HUES64 (cell line): ENCODE data around the gene MAP3K20.
"Not testable (repeated sequence)": the region's sequence is repeated elsewhere in the genome, so short reads cannot be mapped to it uniquely, and the experiment has no call there.

ENCODE experiments used
- H3K27ac ChIP-seq: 2 replicates; pipeline ENCODE4 v1.7.0; 2013; ENCODE audit warnings: low read depth, low read length, inconsistent platforms
- H3K27me3 ChIP-seq: 2 replicates; pipeline ENCODE4 v1.6.1; 2013; ENCODE audit warnings: mild to moderate bottlenecking, low read length; ENCODE audit not compliant: insufficient read depth
- H3K36me3 ChIP-seq: 2 replicates; pipeline ENCODE4 v1.6.1; 2013; ENCODE audit warnings: mild to moderate bottlenecking, low read length; ENCODE audit not compliant: insufficient read depth
- H3K4me1 ChIP-seq: 2 replicates; pipeline ENCODE4 v1.6.1; 2013; ENCODE audit warnings: mild to moderate bottlenecking, low read length, moderate library complexity; ENCODE audit not compliant: insufficient read depth
- H3K4me3 ChIP-seq: 2 replicates; pipeline ENCODE4 v1.5.1; 2013; ENCODE audit warnings: mild to moderate bottlenecking, low read length, moderate library complexity
- H3K9ac ChIP-seq: 2 replicates; pipeline ENCODE4 v1.6.1; 2013; ENCODE audit warnings: mild to moderate bottlenecking, low read depth, low read length
- H3K9me3 ChIP-seq: 2 replicates; pipeline ENCODE4 v1.6.1; 2013; ENCODE audit warnings: low read depth, low read length; ENCODE audit not compliant: insufficient read depth
- WGBS: fragments of 150-250, 120-280 bp; methylation state at CpG from one replicate; pipeline ENCODE4 v1.1.7; 2013; ENCODE audit warnings: missing lambda C conversion rate; 5-methylcytosine and 5-hydroxymethylcytosine counted together

MAP3K20 gene

DNA sequence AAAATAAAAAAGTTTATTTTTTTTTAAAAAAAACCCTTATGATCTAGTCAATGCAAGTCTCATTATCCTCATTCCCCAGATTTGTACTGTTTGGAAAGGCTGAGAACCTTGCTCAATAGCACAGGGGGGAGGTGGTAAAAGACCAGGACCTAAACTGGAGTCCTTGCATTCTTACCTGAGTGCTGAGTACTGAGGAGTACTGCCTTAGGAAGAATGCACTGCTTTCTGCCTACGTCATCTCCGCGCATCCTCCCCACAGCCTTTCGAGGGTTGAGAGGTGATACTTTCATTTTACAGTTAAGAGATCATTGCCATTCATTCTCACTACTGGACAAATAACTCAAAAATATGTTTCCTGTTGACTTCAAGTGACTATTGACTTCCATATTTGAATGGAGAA is 73.8 kb downstream of the MAP3K20 start:
- Histone ChIP-seq H3K27me3 (no peaks in the 10 kb centered on the region), H3K9ac (no peak overlapping the region), H3K36me3 (no peaks in the 10 kb centered on the region), H3K4me3 (no peak overlapping the region), H3K9me3 (no peaks in the 10 kb centered on the region), H3K27ac (no peak overlapping the region), H3K4me1 (peaks cover 12% of the 10 kb centered on the region; the same call in 1 of the 2 replicates)
- 95% methylated on average over 4 of the region's 4 CpGs for whole genome bisulfite sequencing

DNA sequence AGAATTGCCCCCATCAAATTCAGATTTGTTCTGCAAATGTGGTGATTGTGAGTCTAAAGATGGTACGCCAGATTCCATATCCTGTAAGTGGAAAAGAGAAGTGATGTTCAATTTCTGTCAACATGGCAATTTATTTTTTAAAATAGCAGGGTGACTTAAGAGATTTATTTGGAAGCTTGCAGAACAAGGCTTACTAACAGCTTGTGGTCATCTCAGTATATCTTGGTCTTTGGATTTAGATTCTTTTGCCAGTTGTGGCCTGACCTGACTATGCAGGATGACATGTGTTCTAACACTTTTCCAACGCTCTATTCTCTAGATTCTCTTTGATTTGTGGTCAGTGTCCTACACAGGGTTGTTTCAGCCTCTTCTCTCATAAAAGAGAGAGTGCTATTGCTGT is 74.4 kb downstream of the MAP3K20 start:
- 97% methylated on average over 2 of the region's 2 CpGs for WGBS
- Histone ChIP-seq H3K9me3 (no peaks in the 10 kb centered on the region), H3K36me3 (no peaks in the 10 kb centered on the region), H3K4me1 (peaks cover 12% of the 10 kb centered on the region; the same call in 1 of the 2 replicates), H3K4me3 (no peak overlapping the region), H3K9ac (no peak overlapping the region), H3K27ac (no peak overlapping the region), H3K27me3 (no peaks in the 10 kb centered on the region)

DNA sequence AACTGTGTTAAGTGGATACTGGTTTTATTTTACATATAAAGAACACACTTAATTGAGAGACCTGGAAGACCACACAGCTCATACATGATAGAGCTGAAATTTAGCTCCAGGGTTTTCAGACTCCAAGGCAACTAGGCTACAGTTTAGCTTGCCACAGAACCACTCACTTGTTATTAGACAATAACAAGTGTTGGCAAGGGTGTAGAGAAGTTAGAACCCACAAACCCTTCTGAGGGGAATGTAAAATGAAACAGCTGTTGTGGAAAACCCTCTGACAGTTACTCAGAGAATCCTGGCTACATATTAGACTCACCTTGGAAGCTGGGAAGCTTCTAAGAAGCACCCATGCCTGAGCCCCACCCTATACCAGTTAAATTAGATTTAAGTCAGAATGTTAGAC is 75.3 kb downstream of the MAP3K20 start:
- H3K4me3 ChIP-seq, result no peak overlapping the region
- H3K27me3 ChIP-seq, result no peaks in the 10 kb centered on the region
- H3K9me3 ChIP-seq, result 0 out of 2 replicates have a peak, but pooled peaks cover 3% of the 10 kb centered on the region
- H3K27ac ChIP-seq, result no peak overlapping the region
- no peak overlapping the region for H3K9ac ChIP-seq
- H3K36me3 ChIP-seq, result no peaks in the 10 kb centered on the region
- peaks cover 12% of the 10 kb centered on the region; the same call in 1 of the 2 replicates for H3K4me1 ChIP-seq

DNA sequence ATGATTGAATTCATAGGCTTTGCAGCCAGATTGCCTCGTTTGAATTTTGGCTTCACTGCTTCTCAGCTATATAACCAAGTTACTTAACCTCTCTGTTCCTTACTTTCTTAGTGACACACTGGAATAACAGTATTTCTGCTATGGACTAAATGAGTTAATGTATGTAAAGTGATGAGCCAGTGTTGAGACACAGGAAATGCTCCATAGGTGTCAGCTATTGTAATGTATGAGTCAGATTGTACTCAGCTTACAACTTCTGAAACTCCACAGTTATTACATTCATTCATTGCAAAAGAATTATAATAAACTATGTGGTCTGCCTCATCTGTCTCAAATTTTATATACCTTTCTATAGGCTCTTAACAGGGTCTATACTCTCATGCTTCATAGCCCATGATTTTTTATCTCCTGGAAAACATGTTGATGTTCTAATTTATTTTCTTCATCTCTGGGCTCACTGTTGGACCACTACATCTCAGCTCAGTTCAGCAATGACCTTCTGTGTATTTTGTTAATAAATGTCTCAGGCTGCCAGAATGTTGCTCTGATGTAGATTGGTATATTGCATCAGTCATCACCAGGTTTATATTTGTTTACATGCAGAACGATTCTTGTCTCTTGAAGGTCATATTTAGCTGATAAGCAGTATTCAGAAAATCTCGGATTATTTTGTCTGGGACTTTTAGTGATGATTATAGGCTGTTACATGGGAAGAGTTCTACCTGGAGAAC is 76.2 kb downstream of the MAP3K20 start:
- H3K27ac ChIP-seq, result no peak overlapping the region
- H3K4me1 ChIP-seq, result peaks cover 12% of the 10 kb centered on the region; the same call in 1 of the 2 replicates
- H3K36me3 ChIP-seq, result no peaks in the 10 kb centered on the region
- WGBS, result 80% methylated on average over 3 of the region's 3 CpGs
- no peaks in the 10 kb centered on the region for H3K27me3 ChIP-seq
- no peak overlapping the region for H3K9ac ChIP-seq
- H3K9me3 ChIP-seq, result peaks cover 10% of the 10 kb centered on the region; the same call in 1 of the 2 replicates
- no peak overlapping the region for H3K4me3 ChIP-seq

DNA sequence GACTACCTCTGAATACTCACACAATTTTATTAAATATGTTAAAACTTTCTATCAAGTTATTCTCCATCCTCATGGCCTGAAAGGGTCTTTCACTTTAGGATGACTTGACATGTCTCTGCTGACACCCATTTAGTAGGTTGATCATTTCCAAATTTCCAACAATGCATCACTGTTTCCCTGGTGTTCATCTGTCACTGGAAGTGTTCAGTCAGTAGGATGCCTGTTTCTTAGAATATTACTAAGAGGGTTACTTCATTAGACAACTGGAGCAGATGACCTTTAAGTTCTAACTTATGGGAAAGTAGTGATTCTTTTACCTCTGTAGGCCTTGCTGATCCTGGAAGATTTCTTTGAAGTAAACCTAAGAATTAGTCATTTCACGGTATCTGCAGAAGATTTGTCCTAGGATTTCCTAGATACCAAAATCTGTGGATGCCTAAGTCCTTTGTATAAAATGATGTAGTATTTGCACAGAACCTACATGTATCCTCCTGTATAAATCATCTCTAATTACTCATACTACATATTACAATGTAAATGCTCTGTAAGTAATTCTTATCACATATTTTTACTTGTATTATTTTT is 77.7 kb downstream of the MAP3K20 start:
- peaks cover 12% of the 10 kb centered on the region; the same call in 1 of the 2 replicates for H3K4me1 ChIP-seq
- no peaks in the 10 kb centered on the region for H3K36me3 ChIP-seq
- no peak overlapping the region for H3K4me3 ChIP-seq
- H3K9me3 ChIP-seq, result peaks cover 10% of the 10 kb centered on the region; the same call in 1 of the 2 replicates
- H3K9ac ChIP-seq, result no peak overlapping the region
- no peak overlapping the region for H3K27ac ChIP-seq
- H3K27me3 ChIP-seq, result no peaks in the 10 kb centered on the region
- WGBS, result 100% methylated on average over 1 of the region's 1 CpG

DNA sequence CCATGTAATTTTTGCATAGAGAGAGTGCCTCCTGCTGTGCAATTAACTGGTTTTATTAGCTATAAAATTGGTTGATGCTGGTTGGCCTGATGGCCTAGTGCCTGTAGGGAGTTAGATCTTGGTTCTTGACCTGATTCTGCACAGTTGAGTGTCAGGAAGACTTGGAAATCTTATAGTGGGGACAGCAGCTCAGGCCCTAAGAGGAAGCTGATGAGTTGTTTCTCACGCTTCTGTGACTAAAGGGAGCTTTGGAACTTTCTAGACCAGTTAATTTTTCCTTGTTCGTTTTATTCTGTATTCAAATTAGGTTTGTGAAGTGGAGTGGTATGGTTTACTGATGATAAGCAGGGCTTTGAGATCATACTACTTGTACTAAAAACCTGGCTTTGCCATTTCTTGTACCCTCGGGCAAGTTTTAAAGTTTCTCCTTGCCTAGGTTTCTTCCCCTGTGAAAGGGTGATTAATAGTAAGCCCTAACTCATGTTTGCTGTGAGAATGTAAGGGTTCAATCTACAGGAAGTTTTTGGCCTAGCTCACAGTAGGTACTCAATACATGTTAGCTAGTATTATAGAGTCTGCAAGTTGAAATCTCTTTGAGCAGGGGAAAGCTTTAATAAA is 82.1 kb downstream of the MAP3K20 start:
- H3K27me3 ChIP-seq, result no peaks in the 10 kb centered on the region
- 93% methylated on average over 3 of the region's 3 CpGs for WGBS
- H3K36me3 ChIP-seq, result no peaks in the 10 kb centered on the region
- H3K27ac ChIP-seq, result no peak overlapping the region
- no peaks in the 10 kb centered on the region for H3K4me1 ChIP-seq
- H3K9ac ChIP-seq, result no peak overlapping the region
- peaks cover 10% of the 10 kb centered on the region; the same call in 1 of the 2 replicates for H3K9me3 ChIP-seq
- H3K4me3 ChIP-seq, result no peak overlapping the region

DNA sequence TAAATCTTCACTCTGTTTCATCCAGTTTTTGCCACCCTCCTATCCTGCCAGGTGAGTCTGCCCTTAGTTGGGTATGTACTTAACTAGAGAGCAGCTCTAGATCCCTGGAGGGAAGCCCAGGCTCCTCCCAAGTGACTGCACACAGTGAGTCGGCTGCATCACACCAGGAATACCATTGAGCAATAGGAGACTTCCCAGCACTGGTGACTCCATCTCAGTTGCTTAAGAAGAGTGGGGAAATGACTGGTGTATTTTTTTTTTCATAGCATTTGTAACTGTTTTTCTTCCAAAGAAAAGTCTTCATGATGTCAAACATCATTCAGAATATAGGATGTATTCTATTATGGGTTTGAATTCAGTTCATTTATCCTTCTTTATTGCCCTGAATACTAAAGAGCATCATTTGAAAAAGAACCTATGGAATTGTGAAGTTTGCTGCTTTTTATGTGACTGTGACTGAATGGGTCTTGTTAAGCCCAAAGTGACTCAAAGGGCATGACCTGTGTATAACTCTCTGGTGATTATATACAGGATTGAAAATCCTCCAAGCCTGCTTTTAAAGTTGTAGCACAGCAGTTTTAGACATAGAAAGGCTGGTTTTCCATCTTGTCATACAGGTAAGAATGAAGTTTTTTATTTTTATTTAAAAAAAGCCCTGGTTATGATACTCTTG is 84.3 kb downstream of the MAP3K20 start:
- Histone ChIP-seq H3K27me3 (no peaks in the 10 kb centered on the region), H3K36me3 (no peaks in the 10 kb centered on the region), H3K27ac (no peak overlapping the region), H3K9me3 (peaks cover 14% of the 10 kb centered on the region; the same call in 1 of the 2 replicates), H3K9ac (no peak overlapping the region), H3K4me3 (no peak overlapping the region), H3K4me1 (no peaks in the 10 kb centered on the region)
- 78% methylated on average over 1 of the region's 1 CpG for WGBS

DNA sequence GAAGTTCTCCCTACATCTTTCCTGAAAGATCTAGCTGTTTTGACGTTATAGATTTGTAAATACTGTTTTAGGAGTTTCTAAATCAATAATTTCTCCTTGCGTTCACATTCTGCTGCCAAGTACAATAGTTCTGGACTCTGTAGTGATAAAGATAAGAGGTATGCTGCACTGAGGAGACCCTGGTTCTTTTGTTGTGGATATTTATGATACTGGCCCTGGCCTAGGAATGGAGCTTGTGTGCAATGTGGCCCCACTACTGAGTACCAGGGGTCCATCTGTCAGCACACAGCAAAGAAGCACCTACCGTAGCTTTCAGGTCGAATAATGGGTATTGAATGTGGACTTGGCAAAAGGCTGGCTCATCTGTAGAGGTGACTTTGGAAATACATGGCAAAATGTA is 85.0 kb downstream of the MAP3K20 start:
- no peak overlapping the region for H3K4me3 ChIP-seq

DNA sequence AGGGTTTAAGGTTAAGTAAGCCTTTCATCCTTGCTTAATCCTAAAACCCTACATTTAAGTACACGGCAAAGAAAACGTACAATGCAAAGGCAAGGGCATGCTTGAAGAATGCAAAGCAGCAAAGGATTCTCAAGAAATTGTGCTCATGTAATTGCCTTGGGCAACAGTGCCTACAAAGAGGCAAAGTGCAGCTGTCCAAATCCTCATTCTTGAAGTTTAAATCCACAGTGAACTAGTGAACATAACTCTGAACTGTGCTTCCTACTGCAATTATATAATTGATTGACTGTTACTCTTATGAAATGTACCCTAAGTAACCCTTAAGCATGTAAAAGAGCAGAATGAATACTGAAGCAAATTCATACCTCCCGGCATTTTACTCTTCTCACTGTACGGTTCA is 85.4 kb downstream of the MAP3K20 start:
- 91% methylated on average over 4 of the region's 4 CpGs for WGBS

More for the DNA sequence above, 85.0 kb downstream of the MAP3K20 start:
- peaks cover 14% of the 10 kb centered on the region; the same call in 1 of the 2 replicates for H3K9me3 ChIP-seq
- no peak overlapping the region for H3K9ac ChIP-seq
- no peaks in the 10 kb centered on the region for H3K4me1 ChIP-seq
- WGBS, result 95% methylated on average over 4 of the region's 4 CpGs
- H3K36me3 ChIP-seq, result no peaks in the 10 kb centered on the region
- no peak overlapping the region for H3K27ac ChIP-seq
- no peaks in the 10 kb centered on the region for H3K27me3 ChIP-seq

DNA sequence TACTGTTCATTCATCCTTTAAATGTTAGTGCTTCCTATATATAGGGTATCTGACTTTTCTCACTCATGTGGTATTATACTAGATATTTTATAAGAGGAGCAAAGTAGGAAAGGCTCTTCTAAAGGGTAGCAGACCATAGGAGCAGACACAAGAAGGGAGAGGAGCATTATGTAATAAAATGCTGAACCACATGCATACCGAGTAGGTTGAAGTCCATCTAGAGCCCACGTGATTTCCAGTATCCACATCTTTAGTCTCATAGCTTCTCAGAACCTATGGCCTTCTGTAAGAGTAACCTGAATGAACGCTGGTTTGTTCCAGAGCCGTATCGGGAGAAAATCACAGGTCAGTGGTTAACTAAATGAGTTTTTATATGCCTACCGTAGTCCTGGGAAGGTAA is 85.9 kb downstream of the MAP3K20 start:
- Histone ChIP-seq H3K9me3 (0 out of 2 replicates have a peak, but pooled peaks cover 6% of the 10 kb centered on the region), H3K27ac (no peak overlapping the region), H3K4me1 (no peaks in the 10 kb centered on the region), H3K36me3 (no peaks in the 10 kb centered on the region), H3K27me3 (no peaks in the 10 kb centered on the region), H3K4me3 (no peak overlapping the region), H3K9ac (no peak overlapping the region)
- WGBS, result 88% methylated on average over 6 of the region's 6 CpGs

More for the DNA sequence above, 85.4 kb downstream of the MAP3K20 start:
- H3K27ac ChIP-seq, result no peak overlapping the region
- H3K4me1 ChIP-seq, result no peaks in the 10 kb centered on the region
- no peaks in the 10 kb centered on the region for H3K27me3 ChIP-seq
- H3K36me3 ChIP-seq, result no peaks in the 10 kb centered on the region
- peaks cover 10% of the 10 kb centered on the region; the same call in 1 of the 2 replicates for H3K9me3 ChIP-seq
- H3K4me3 ChIP-seq, result no peak overlapping the region
- H3K9ac ChIP-seq, result no peak overlapping the region

DNA sequence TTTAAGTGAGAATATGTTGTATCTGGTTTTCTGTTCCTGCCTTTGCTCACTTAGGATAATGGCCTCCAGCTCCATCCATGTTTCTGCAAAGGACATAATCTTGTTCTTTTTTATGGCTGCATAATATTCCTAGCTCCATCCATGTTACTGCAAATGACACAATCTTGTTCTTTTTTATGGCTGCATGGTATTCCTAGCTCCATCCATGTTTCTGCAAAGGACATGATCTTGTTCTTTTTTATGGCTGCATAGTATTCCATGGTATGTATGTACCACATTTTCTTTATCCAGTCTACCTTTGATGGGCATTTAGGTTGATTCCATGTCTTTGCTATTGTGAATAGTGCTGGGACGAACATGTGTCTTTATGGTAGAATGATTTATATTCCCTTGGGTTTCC is 87.7 kb downstream of the MAP3K20 start:
- not testable (repeated sequence) for H3K4me1 ChIP-seq

More for the DNA sequence above, 87.7 kb downstream of the MAP3K20 start:
- not testable (repeated sequence) for H3K27me3 ChIP-seq, H3K9me3 ChIP-seq, H3K9ac ChIP-seq, H3K36me3 ChIP-seq, H3K4me3 ChIP-seq, H3K27ac ChIP-seq
- WGBS, result no CpG with 5 or more reads among the region's 1 CpG
